Liver (tissue), 9 donors: ENCODE measurements around the gene HSD3B1. TPM values are rescaled to one million over a fixed set of nuclear protein-coding genes. Genes with fewer than 3 reads are reported as not detected.

Source experiments
- DNase-seq: peaks from one replicate; pipeline ENCODE4 v3.0.0-alpha.2; 2017; ENCODE audit warnings: low spot score
- H3K27ac ChIP-seq, 2 donors: one replicate each; pipeline ENCODE4 v1.7.0; 2013; ENCODE audit warnings: inconsistent platforms in 2 of 2, low read length in 2 of 2, control low read depth in 1 of 2, low read depth in 1 of 2, mild to moderate bottlenecking in 1 of 2
- H3K27me3 ChIP-seq, 4 donors: one replicate each; pipeline versions ENCODE4 v1.6.1 to v1.7.0; 2013; ENCODE audit warnings: low read length in 3 of 4, inconsistent platforms in 1 of 4, mild to moderate bottlenecking in 1 of 4, moderate library complexity in 1 of 4; ENCODE audit not compliant: control insufficient read depth in 4 of 4, insufficient read depth in 4 of 4
- H3K36me3 ChIP-seq, 4 donors: one replicate each; pipeline versions ENCODE4 v1.6.1 to v1.7.0; 2013; ENCODE audit warnings: low read length in 3 of 4, mild to moderate bottlenecking in 3 of 4, low read depth in 1 of 4, moderate library complexity in 1 of 4; ENCODE audit not compliant: control insufficient read depth in 4 of 4, insufficient read depth in 3 of 4
- H3K4me1 ChIP-seq, 4 donors: one replicate each; pipeline versions ENCODE4 v1.6.1 to v1.7.0; 2013; ENCODE audit warnings: low read length in 3 of 4, mild to moderate bottlenecking in 3 of 4, moderate library complexity in 1 of 4; ENCODE audit not compliant: control insufficient read depth in 4 of 4, insufficient read depth in 4 of 4
- H3K4me3 ChIP-seq, 3 donors: one replicate each; pipeline versions ENCODE4 v1.6.1 to v1.7.0; 2013; ENCODE audit warnings: low read length in 3 of 3, control low read depth in 1 of 3, low read depth in 1 of 3, mild to moderate bottlenecking in 1 of 3
- H3K9ac ChIP-seq, 2 donors: one replicate each; pipeline ENCODE4 v1.7.0; 2013; ENCODE audit warnings: low read length in 2 of 2, mild to moderate bottlenecking in 2 of 2, moderate library complexity in 2 of 2, control low read depth in 1 of 2, low read depth in 1 of 2
- H3K9me3 ChIP-seq, 4 donors: one replicate each; pipeline versions ENCODE4 v1.6.1 to v1.7.0; 2013; ENCODE audit warnings: low read length in 3 of 4; ENCODE audit not compliant: control insufficient read depth in 4 of 4
- CTCF ChIP-seq: fragments of 150-350 bp; IDR thresholded peaks from 2 replicates; pipeline ENCODE4 v1.5.1; 2017; ENCODE audit warnings: improper control_type of control experiment, low read depth, low read length; ENCODE audit not compliant: missing input control
- EGR1 ChIP-seq, 2 donors: IDR thresholded peaks; 2 replicates each; pipeline ENCODE4 v1.6.1; 2016 to 2018; ENCODE audit warnings: antibody characterized with exemption in 2 of 2, low read depth in 2 of 2
- GABPA ChIP-seq, 2 donors: IDR thresholded peaks in 1 of 2; conservative IDR thresholded peaks in 1 of 2; 2 replicates each; pipeline ENCODE4 v1.6.1; 2016; ENCODE audit warnings: antibody characterized with exemption in 2 of 2, mild to moderate bottlenecking in 1 of 2, moderate library complexity in 1 of 2
- HNF4A ChIP-seq, 2 donors: conservative IDR thresholded peaks; 2 replicates each; pipeline ENCODE4 v1.6.1; 2016; ENCODE audit warnings: antibody characterized with exemption in 2 of 2, mild to moderate bottlenecking in 2 of 2
- REST ChIP-seq: IDR thresholded peaks from 2 replicates; pipeline ENCODE4 v1.6.1; 2016; ENCODE audit warnings: antibody characterized with exemption, mild to moderate bottlenecking
- RXRA ChIP-seq, 2 donors: IDR thresholded peaks; 2 replicates each; pipeline ENCODE4 v1.6.1; 2017 to 2018; ENCODE audit warnings: antibody characterized with exemption in 2 of 2, mild to moderate bottlenecking in 1 of 2
- TAF1 ChIP-seq: conservative IDR thresholded peaks from 2 replicates; pipeline ENCODE4 v1.6.1; 2016; ENCODE audit warnings: antibody characterized with exemption, mild to moderate bottlenecking
- WGBS: extraction: QIAGEN DNeasy Blood & Tissue Kit; methylation state at CpG from one replicate; pipeline ENCODE4 v1.1.7; 2013; 5-methylcytosine and 5-hydroxymethylcytosine counted together
- polyA plus RNA-seq, 2 donors: library from polyadenylated mRNA; stranded (reverse) in 1 of 2; unstranded in 1 of 2; fragments of 200-250 nt in 1 of 2; fragments of >200 nt in 1 of 2; fragmentation: Nextera tagmentation in 1 of 2; extraction: Ambion mirVana in 1 of 2; gene quantifications; one replicate each; pipeline versions ENCODE4 v1.2.1 to v1.2.3, GENCODE V29; 2013 to 2015
- total RNA-seq, 2 donors: library from RNA; depleted of rRNA; stranded (reverse); fragments of >200 nt; gene quantifications; one replicate each; pipeline ENCODE4 v1.2.3, GENCODE V29; 2014
- TF ChIP-seq, protein P1 (sequence below): IDR thresholded peaks from 2 replicates; pipeline ENCODE4 v1.6.1; 2016; ENCODE audit warnings: antibody characterized with exemption
- donor health status: healthy.
- donor health status: healthy.
- donor health status: healthy.
- donor health status: healthy.
- donor health status: healthy.

Gene HSD3B1
- total and polyA plus RNA-seq, 4 donors = 0.67 TPM; not detected in 3

- TF ChIP-seq CTCF = no peak
- TF ChIP-seq RXRA (IDR thresholded peaks at IDR 0.05) = no peak
- no peak for TF ChIP-seq GABPA (IDR thresholded peaks at IDR 0.05 in 1 of 2, conservative IDR thresholded peaks at IDR 0.05 in 1 of 2)
- no peak for TF ChIP-seq EGR1 (IDR thresholded peaks at IDR 0.05; ENCODE audit: low read depth in 2 of 2)
- TF ChIP-seq TAF1 = no peak
- TF ChIP-seq, protein P1, sequence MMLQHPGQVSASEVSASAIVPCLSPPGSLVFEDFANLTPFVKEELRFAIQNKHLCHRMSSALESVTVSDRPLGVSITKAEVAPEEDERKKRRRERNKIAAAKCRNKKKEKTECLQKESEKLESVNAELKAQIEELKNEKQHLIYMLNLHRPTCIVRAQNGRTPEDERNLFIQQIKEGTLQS = no peak
- TF ChIP-seq REST = no peak
- no peak for TF ChIP-seq HNF4A (conservative IDR thresholded peaks at IDR 0.05)
- no peak overlapping the region for H3K4me3 ChIP-seq
- 89% methylated on average over 3 of the region's 3 CpGs for WGBS
- H3K27ac ChIP-seq = no peak overlapping the region
- H3K9ac ChIP-seq = no peak overlapping the region
- no peaks in the 10 kb centered on the region for H3K9me3 ChIP-seq
- H3K4me1 ChIP-seq = no peaks in the 10 kb centered on the region
- no peaks in the 10 kb centered on the region for H3K36me3 ChIP-seq
- DNase-seq = no peak
- H3K27me3 ChIP-seq = no peaks in the 10 kb centered on the region
Measured at GRCh38 chr1:119564548-119564947, 57.5 kb downstream of the HSD3B1 start.

Other genes with a start within 250 kb of the HSD3B1 start
- 100 to 1,000 TPM in 1 of 2 donors, 1 to 10 TPM in 1; 8.2 to 377 TPM for gene HAO2, start 138.4 kb upstream of the HSD3B1 start, total RNA-seq
- gene HAO2, start 138.4 kb upstream of the HSD3B1 start, polyA plus RNA-seq = 100 to 1,000 TPM in 1 of 2 donors, 10 to 100 TPM in 1; 64.1 to 236 TPM
- gene HSD3B2, start 92.1 kb upstream of the HSD3B1 start, total RNA-seq = under 1 TPM in 1 of 2 donors, not detected in 1; 0.25 TPM
- under 1 TPM; 0.14 to 0.18 TPM for gene HSD3B2, start 92.1 kb upstream of the HSD3B1 start, polyA plus RNA-seq
- gene ZNF697, start 141.1 kb downstream of the HSD3B1 start, total RNA-seq = 1 to 10 TPM; 4.4 to 4.5 TPM
- 1 to 10 TPM in 1 of 2 donors, under 1 TPM in 1; 0.89 to 2.1 TPM for gene ZNF697, start 141.1 kb downstream of the HSD3B1 start, polyA plus RNA-seq
- gene PHGDH, start 204.7 kb downstream of the HSD3B1 start, total RNA-seq = 10 to 100 TPM; 48.0 to 59.7 TPM
- gene PHGDH, start 204.7 kb downstream of the HSD3B1 start, polyA plus RNA-seq = 100 to 1,000 TPM; 101 to 178 TPM